Stomach smooth muscle (tissue), 2 donors: ENCODE results near the gene EMILIN3.

Source experiments
- H3K27ac ChIP-seq: one replicate; pipeline ENCODE4 v1.7.0; 2013; ENCODE audit warnings: mild to moderate bottlenecking, low read length, inconsistent platforms
- H3K27me3 ChIP-seq, 2 donors: one replicate each; pipeline ENCODE4 v1.7.0; 2013; ENCODE audit warnings: low read length in 2 of 2; ENCODE audit not compliant: insufficient read depth in 2 of 2, control insufficient read depth in 1 of 2
- H3K36me3 ChIP-seq, 2 donors: one replicate each; pipeline ENCODE4 v1.7.0; 2013; ENCODE audit warnings: low read length in 2 of 2; ENCODE audit not compliant: control insufficient read depth in 2 of 2, insufficient read depth in 2 of 2
- H3K4me1 ChIP-seq: one replicate; pipeline ENCODE4 v1.7.0; 2013; ENCODE audit warnings: low read length; ENCODE audit not compliant: control insufficient read depth, insufficient read depth
- H3K4me3 ChIP-seq, 2 donors: one replicate each; pipeline ENCODE4 v1.7.0; 2013; ENCODE audit warnings: low read length in 2 of 2
- H3K9ac ChIP-seq, 2 donors: one replicate each; pipeline ENCODE4 v1.7.0; 2013; ENCODE audit warnings: low read length in 2 of 2, mild to moderate bottlenecking in 1 of 2
- H3K9me3 ChIP-seq, 2 donors: one replicate each; pipeline ENCODE4 v1.7.0; 2013; ENCODE audit warnings: low read length in 2 of 2; ENCODE audit not compliant: control insufficient read depth in 2 of 2
- donor health status: healthy.
- donor health status: Pancreatic carcinoma.

EMILIN3 gene

DNA sequence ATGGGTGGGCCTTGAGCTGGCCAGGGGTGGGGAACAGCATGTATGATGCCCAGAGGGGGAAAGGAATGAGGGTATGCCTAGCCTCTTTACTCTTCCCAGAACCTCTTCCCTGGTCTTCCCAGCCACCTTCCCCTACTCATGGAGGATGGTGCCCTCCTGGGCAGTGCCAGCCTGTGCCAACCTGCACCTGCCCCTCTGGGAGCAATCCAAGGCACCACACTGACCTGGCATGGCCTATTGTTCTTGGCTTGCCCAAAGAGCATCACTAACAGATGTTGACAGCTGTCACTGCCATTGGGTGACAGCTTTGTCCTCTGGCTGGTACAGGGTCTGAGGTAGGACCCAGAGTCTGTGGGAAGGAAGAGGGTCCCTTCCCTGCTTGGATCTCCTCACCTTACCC lies 13.1 kb downstream of the EMILIN3 start:
- H3K4me3 ChIP-seq: no peak overlapping the region
- H3K9me3 ChIP-seq: no peaks in the 10 kb centered on the region
- no peaks in the 10 kb centered on the region for H3K27me3 ChIP-seq
- no peak overlapping the region for H3K27ac ChIP-seq
- no peaks in the 10 kb centered on the region for H3K36me3 ChIP-seq
- H3K9ac ChIP-seq: no peak overlapping the region
- no peaks in the 10 kb centered on the region for H3K4me1 ChIP-seq

DNA sequence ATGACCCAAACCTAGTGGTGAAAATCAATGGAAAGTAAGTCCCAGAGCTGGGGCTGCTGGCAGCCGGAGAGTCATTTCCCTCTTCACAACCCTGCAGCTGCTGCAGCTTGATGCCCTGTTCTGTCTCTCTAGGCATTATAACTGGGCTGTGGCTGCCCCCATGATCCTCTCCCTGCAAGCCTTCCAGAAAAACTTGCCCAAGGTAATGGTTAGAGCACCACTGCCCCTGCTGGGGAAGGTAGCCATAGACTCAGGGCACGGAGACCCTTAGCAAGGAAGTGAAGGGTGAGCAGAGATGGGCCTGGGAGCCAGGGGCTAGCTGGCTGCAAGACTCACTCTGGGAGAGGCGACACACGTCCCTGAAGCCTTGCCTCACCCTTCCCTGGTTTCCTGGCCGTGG lies 14.0 kb downstream of the EMILIN3 start:
- Histone ChIP-seq H3K9ac (no peak overlapping the region), H3K4me3 (no peak overlapping the region), H3K27ac (no peak overlapping the region), H3K27me3 (no peaks in the 10 kb centered on the region), H3K4me1 (no peaks in the 10 kb centered on the region), H3K36me3 (no peaks in the 10 kb centered on the region), H3K9me3 (no peaks in the 10 kb centered on the region)

DNA sequence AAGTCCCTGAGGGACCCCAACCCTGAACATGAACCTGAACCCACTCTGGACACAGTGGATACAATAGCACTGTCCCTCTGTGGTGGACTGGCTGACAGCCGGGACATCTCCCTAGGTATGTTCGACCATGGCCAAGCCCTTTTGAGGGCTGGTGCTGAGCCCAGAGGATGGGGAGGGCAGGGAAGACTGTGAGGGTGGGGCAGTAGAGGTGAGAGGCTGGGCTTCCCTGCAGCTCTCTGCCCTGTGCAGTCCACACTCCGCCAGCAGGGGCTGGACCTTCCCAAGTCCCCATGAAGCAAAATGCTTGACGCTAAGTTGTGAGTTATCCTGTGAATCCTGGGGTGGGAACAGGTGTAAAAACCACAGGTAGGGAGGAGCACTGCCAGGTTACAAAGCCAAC lies 14.5 kb downstream of the EMILIN3 start:
- no peak overlapping the region for H3K9ac ChIP-seq
- H3K27me3 ChIP-seq: no peaks in the 10 kb centered on the region
- H3K4me1 ChIP-seq: no peaks in the 10 kb centered on the region
- no peak overlapping the region for H3K27ac ChIP-seq
- H3K36me3 ChIP-seq: no peaks in the 10 kb centered on the region
- no peaks in the 10 kb centered on the region for H3K9me3 ChIP-seq
- H3K4me3 ChIP-seq: no peak overlapping the region

DNA sequence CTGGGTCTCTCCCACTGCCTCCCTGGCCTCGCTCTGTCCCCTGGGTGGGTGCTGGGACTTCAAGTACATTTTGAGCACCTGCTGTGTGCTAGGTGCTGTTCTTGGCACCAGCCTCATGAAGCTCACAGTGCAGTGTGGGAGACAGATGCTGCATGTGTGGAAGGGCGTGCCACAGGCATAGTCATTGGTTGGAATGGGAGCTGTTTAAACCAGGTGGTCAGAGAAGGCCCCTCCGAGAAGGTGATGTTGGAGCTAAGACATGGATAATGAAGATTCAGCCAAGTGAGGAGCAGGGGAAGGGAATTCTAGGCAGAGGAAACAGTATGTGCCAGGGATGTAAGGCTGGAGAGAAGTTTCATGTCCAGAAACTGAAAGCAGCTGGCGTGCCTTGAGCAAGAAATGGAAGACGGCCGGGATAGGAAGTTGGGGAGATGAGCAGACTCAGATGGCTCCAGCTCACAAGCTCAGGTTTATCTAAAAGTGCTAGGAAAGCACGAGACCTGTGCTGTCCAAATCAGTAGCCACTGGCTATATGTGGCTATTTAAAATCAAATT lies 16.1 kb downstream of the EMILIN3 start:
- H3K4me3 ChIP-seq: no peak overlapping the region
- H3K36me3 ChIP-seq: no peaks in the 10 kb centered on the region
- no peak overlapping the region for H3K27ac ChIP-seq
- H3K9ac ChIP-seq: no peak overlapping the region
- no peaks in the 10 kb centered on the region for H3K9me3 ChIP-seq
- no peaks in the 10 kb centered on the region for H3K27me3 ChIP-seq
- no peaks in the 10 kb centered on the region for H3K4me1 ChIP-seq

DNA sequence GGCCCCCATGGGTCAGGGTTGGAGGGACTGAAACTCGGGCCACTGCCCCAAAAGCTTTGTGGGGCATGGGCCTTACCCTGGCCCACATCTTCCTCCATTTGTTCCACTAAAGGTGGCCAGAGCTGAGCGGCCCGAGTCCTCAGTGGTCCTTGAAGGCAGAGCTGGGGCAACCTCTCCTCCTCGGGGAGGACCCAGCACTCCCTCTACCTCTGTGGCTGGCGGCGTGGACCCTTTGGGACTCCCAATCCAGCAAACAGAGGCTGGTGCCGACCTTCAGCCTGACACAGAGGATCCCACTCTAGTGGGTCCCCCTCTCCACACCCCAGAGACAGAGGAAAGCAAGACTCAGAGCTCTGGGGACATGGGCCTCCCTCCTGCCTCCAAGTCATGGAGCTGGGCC lies 16.7 kb downstream of the EMILIN3 start:
- Histone ChIP-seq H3K36me3 (no peaks in the 10 kb centered on the region), H3K9ac (no peak overlapping the region), H3K27ac (no peak overlapping the region), H3K4me1 (no peaks in the 10 kb centered on the region), H3K9me3 (no peaks in the 10 kb centered on the region), H3K27me3 (no peaks in the 10 kb centered on the region), H3K4me3 (no peak overlapping the region)

DNA sequence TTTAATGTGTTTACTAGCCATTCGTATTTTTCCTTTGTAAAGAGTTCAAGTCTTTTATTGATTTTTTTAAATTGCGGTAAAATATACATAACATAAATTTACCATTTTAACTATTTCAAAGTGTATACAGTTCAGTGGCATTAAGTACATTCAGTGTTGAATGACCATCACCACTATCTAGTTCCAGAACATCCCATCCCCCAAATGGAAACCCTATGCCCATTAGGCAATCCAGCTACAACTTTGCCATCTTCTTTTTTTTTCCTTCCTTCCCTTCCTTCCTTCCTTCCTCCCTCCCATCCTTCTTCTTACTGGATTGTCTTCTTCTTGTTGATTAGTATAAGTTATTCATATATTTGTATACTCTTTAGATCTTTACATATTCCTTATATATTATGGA lies 17.4 kb downstream of the EMILIN3 start:
- Histone ChIP-seq H3K27ac (no peak overlapping the region), H3K36me3 (no peaks in the 10 kb centered on the region), H3K9me3 (no peaks in the 10 kb centered on the region), H3K9ac (no peak overlapping the region), H3K4me1 (no peaks in the 10 kb centered on the region), H3K27me3 (no peaks in the 10 kb centered on the region), H3K4me3 (no peak overlapping the region)

DNA sequence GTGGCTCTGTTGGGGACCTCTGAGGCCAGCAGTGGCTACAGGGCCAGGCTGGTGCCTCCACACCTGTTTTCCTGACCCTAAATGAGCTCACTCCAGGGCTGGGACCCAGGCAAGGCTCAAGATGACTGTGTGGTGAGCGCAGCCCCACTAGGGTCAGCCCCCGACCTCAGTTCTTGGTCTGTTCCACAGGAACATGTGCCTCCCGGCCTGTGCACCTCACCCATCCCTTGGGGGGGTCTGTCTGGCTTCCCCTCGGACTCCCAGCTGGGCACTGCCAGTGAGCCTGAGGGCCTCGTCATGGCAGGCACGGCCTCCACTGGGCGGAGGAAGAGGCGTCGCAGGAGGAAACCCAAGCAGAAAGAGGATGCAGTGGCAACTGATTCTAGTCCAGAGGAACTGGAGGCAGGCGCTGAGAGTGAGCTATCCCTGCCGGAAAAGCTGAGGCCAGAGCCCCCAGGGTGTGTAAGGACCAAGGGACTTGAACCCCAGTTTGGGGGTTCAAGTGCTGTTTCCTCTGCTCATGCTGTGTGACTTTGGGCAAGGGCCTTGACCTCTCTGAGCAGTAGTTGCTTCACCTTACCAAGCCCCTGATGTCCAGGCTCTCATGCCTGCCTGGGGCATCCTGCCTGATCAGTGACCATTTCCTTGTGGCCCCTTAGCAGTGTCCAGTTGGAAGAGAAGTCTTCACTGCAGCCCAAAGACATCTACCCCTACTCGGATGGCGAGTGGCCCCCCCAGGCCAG lies 18.0 kb downstream of the EMILIN3 start:
- H3K27me3 ChIP-seq: no peaks in the 10 kb centered on the region
- no peak overlapping the region for H3K4me3 ChIP-seq
- no peaks in the 10 kb centered on the region for H3K36me3 ChIP-seq
- no peak overlapping the region for H3K27ac ChIP-seq
- no peaks in the 10 kb centered on the region for H3K9me3 ChIP-seq
- H3K9ac ChIP-seq: no peak overlapping the region
- H3K4me1 ChIP-seq: no peaks in the 10 kb centered on the region

DNA sequence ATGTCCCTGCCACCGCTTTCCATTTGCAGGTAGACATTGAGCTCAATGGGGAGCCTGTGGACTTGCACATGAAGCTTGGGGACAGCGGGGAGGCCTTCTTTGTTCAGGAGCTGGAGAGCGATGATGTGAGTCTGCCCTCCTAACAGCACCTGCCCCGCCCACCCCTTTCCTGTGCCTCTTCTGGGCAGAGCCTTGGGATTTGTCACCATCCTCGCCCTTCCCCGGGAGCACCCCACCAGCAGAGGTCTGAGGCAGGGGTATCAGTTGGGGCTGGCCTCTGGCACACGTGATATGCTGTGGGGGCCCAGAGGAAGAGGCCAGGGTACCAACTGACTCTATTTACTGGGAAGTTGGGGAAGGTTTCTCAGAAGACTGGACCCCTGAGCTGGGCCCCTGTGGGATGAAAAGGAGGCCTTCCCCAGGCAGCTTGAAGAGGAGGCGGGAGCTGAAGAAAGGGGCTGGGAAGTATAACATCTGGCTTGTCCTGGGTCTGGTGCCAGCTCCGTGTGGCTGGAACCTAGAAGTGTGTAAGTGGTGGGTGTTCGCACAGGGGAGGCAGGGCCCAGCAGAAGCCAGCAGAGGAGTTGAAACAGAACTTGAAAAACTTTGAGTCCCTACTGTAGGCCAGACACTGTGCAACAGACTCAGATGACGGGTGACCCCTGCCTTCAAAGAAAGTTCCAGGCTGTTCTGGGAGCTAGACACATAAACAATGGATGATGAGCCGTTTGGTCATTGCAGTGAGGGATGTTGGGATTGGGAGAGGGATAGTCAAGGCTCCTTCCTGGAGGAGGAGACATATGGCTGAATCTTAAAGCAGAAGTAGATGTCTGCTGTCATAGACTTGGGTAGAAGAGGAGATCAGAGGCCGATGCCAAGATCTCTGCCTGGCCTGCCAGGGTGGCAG lies 18.8 kb downstream of the EMILIN3 start:
- H3K27ac ChIP-seq: no peak overlapping the region
- H3K9ac ChIP-seq: no peak overlapping the region
- H3K4me1 ChIP-seq: no peaks in the 10 kb centered on the region
- H3K9me3 ChIP-seq: no peaks in the 10 kb centered on the region
- H3K27me3 ChIP-seq: no peaks in the 10 kb centered on the region
- no peaks in the 10 kb centered on the region for H3K36me3 ChIP-seq
- H3K4me3 ChIP-seq: no peak overlapping the region

DNA sequence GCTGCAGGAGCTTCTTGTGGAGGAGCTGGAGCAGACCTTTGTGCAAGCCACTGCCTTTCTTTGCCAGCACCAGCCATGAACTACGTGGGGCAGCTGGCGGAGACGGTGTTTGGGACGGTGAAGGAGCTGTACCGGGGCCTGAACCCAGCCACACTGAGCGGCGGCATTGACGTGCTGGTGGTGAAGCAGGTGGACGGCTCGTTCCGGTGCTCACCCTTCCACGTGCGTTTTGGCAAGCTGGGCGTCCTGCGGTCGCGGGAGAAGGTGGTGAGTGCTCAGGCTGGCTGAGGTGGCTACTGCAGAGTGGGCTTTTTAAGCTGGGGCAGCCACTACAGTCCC lies 20.9 kb downstream of the EMILIN3 start:
- H3K4me1 ChIP-seq: peaks cover 7% of the 10 kb centered on the region
- no peaks in the 10 kb centered on the region for H3K27me3 ChIP-seq
- H3K4me3 ChIP-seq: no peak overlapping the region
- no peak overlapping the region for H3K9ac ChIP-seq
- no peak overlapping the region for H3K27ac ChIP-seq
- H3K9me3 ChIP-seq: no peaks in the 10 kb centered on the region
- no peaks in the 10 kb centered on the region for H3K36me3 ChIP-seq

DNA sequence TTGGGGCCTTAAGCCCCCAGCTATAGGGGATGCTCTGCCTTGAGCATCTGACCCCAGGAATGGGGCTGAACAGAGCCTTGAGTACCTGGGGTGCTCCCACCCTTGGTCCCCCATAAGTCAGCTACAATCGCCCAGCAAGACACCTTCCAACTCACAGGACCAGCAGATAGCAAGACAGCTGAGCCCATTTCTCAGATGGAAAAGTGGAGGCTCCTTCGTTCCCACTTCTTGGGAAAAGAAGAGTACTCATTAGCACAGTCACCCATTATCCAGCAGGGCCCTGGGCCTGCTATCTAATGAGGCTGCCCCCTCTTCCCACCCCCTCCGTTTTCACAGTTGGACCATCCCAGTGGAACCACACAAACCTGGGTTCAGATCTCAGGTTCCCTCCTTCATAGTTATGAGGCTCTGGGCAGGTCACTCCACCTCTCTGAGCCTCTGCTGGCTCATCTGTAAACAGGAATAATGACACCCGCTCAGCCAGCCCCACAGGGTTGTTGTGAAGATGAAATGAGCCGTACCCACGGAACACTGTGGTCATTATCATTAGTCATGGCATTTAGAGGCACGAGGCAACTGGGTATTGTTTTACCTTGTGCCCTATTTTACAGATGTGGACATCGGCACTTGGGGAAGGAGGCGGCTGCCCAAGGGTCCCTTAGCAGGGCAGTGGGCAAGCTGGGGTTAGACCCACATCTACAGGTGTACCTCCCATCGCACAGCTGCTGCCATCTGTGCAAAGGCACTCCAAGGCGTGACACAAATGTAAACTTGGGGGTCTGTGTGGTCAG lies 21.5 kb downstream of the EMILIN3 start:
- no peaks in the 10 kb centered on the region for H3K27me3 ChIP-seq
- no peak overlapping the region for H3K27ac ChIP-seq
- no peaks in the 10 kb centered on the region for H3K9me3 ChIP-seq
- no peaks in the 10 kb centered on the region for H3K36me3 ChIP-seq
- no peak overlapping the region for H3K4me3 ChIP-seq
- peaks cover 12% of the 10 kb centered on the region for H3K4me1 ChIP-seq
- H3K9ac ChIP-seq: no peak overlapping the region
